ENCODE data around the gene KCTD8. TPM values are rescaled to one million over a fixed set of nuclear protein-coding genes. Genes with fewer than 3 reads are reported as not detected.

KCTD8 gene
- total RNA-seq, 3 donors from 2014 or later (not counting 1 experiment from before 2014, with no cell fraction given): not detected

- no peaks in the 10 kb centered on the region for H3K4me1 ChIP-seq (ENCODE audit: control insufficient read depth, insufficient read depth, low read length)
- no peak for ATAC-seq
- peaks cover 13 to 18% of the 10 kb centered on the region in 2 donors for H3K9me3 Mint-ChIP-seq
- peaks cover 14% of the 10 kb centered on the region for H3K36me3 Mint-ChIP-seq
- no peaks in the 10 kb centered on the region for H3K4me1 Mint-ChIP-seq
- DNase-seq: no peak
- H3K27ac Mint-ChIP-seq: no peak overlapping the region
- TF ChIP-seq CTCF (IDR thresholded peaks at IDR 0.05): no peak
- no peaks in the 10 kb centered on the region for H3K27me3 ChIP-seq (ENCODE audit: control insufficient read depth, insufficient read depth, low read length)
- no peak overlapping the region for H3K4me3 Mint-ChIP-seq
- no peaks in the 10 kb centered on the region for H3K27me3 Mint-ChIP-seq (ENCODE audit: low read depth in 2 of 2)
- no peak overlapping the region for H3K4me3 ChIP-seq (ENCODE audit: low read length)
- 41% methylated on average over 2 of the region's 2 CpGs for WGBS (ENCODE audit: insufficient coverage)
- H3K9me3 ChIP-seq (ENCODE audit: control insufficient read depth, insufficient read depth, low read length): no peaks in the 10 kb centered on the region
- intact Hi-C loops (cut with micrococcal nuclease): no loop called here
- no peak overlapping the region for H3K27ac ChIP-seq (ENCODE audit: low read length)
- no peaks in the 10 kb centered on the region for H3K36me3 ChIP-seq (ENCODE audit: control insufficient read depth, insufficient read depth, low read length)
Observed at GRCh38 chr4:44320833-44321232, 127.8 kb downstream of the KCTD8 start.

DNA sequence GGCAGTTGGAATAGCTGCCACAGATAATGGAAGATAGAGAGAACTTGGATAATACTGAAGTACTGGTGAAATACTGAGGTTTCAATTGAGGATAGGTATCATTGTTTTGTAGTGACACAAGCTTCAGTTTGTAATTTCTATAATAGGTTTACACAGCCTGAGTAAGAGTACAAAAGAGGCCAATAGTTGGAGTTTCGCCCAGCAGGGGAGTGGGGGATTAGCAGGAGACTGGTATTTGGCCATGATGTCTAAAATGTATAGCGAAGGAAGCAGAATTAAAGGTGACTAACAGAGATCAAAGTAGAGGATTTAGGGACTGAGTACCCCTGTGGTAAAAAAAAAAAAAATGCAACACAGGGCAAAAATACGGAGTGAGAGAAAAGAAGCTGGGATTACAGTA lies 129.5 kb downstream of the KCTD8 start:
- H3K27ac Mint-ChIP-seq: no peak overlapping the region
- Histone ChIP-seq H3K27ac (ENCODE audit: low read length) (no peak overlapping the region), H3K36me3 (ENCODE audit: control insufficient read depth, insufficient read depth, low read length) (no peaks in the 10 kb centered on the region), H3K9me3 (ENCODE audit: control insufficient read depth, insufficient read depth, low read length) (no peaks in the 10 kb centered on the region), H3K27me3 (ENCODE audit: control insufficient read depth, insufficient read depth, low read length) (no peaks in the 10 kb centered on the region), H3K4me1 (ENCODE audit: control insufficient read depth, insufficient read depth, low read length) (no peaks in the 10 kb centered on the region), H3K4me3 (ENCODE audit: low read length) (no peak overlapping the region)
- no peaks in the 10 kb centered on the region for H3K27me3 Mint-ChIP-seq (ENCODE audit: low read depth in 2 of 2)
- intact Hi-C loops (cut with micrococcal nuclease): no loop called here
- 79% methylated on average over 2 of the region's 3 CpGs for WGBS (ENCODE audit: insufficient coverage)
- peaks cover 14% of the 10 kb centered on the region for H3K36me3 Mint-ChIP-seq
- DNase-seq (no peak), ATAC-seq (no peak)
- H3K4me3 Mint-ChIP-seq: no peak overlapping the region
- H3K4me1 Mint-ChIP-seq: no peaks in the 10 kb centered on the region
- peaks cover 13 to 18% of the 10 kb centered on the region in 2 donors for H3K9me3 Mint-ChIP-seq
- TF ChIP-seq CTCF (IDR thresholded peaks at IDR 0.05): no peak

GRCh38 chr4:44313702-44314101 lies 134.9 kb downstream of the KCTD8 start:
- no peaks in the 10 kb centered on the region for H3K27me3 Mint-ChIP-seq (ENCODE audit: low read depth in 2 of 2)
- no peak for TF ChIP-seq CTCF (IDR thresholded peaks at IDR 0.05)
- Histone ChIP-seq H3K4me3 (ENCODE audit: low read length) (no peak overlapping the region), H3K36me3 (ENCODE audit: control insufficient read depth, insufficient read depth, low read length) (no peaks in the 10 kb centered on the region), H3K4me1 (ENCODE audit: control insufficient read depth, insufficient read depth, low read length) (no peaks in the 10 kb centered on the region), H3K9me3 (ENCODE audit: control insufficient read depth, insufficient read depth, low read length) (no peaks in the 10 kb centered on the region), H3K27me3 (ENCODE audit: control insufficient read depth, insufficient read depth, low read length) (no peaks in the 10 kb centered on the region), H3K27ac (ENCODE audit: low read length) (no peak overlapping the region)
- no peaks in the 10 kb centered on the region for H3K4me1 Mint-ChIP-seq
- peaks cover 17 to 18% of the 10 kb centered on the region in 2 donors for H3K9me3 Mint-ChIP-seq
- intact Hi-C loops (cut with micrococcal nuclease): no loop called here
- 83% methylated on average over 1 of the region's 1 CpG for WGBS (ENCODE audit: insufficient coverage)
- peaks cover 9% of the 10 kb centered on the region for H3K36me3 Mint-ChIP-seq
- DNase-seq: no peak
- H3K27ac Mint-ChIP-seq: no peak overlapping the region
- ATAC-seq: no peak
- no peak overlapping the region for H3K4me3 Mint-ChIP-seq

- WGBS (ENCODE audit: insufficient coverage): no CpG with 5 or more reads among the region's 1 CpG
- ATAC-seq (no peak), DNase-seq (no peak)
- no peak overlapping the region for H3K27ac ChIP-seq (ENCODE audit: low read length)
- intact Hi-C loops (cut with micrococcal nuclease): no loop called here
- TF ChIP-seq CTCF (IDR thresholded peaks at IDR 0.05): no peak
- no peaks in the 10 kb centered on the region for H3K27me3 ChIP-seq (ENCODE audit: control insufficient read depth, insufficient read depth, low read length)
- H3K27me3 Mint-ChIP-seq (ENCODE audit: low read depth in 2 of 2): no peaks in the 10 kb centered on the region
- no peaks in the 10 kb centered on the region for H3K4me1 ChIP-seq (ENCODE audit: control insufficient read depth, insufficient read depth, low read length)
- no peak overlapping the region for H3K27ac Mint-ChIP-seq
- no peaks in the 10 kb centered on the region for H3K4me1 Mint-ChIP-seq
- H3K36me3 ChIP-seq (ENCODE audit: control insufficient read depth, insufficient read depth, low read length): no peaks in the 10 kb centered on the region
- no peak overlapping the region for H3K4me3 Mint-ChIP-seq
- H3K4me3 ChIP-seq (ENCODE audit: low read length): no peak overlapping the region
- H3K36me3 Mint-ChIP-seq: no peaks in the 10 kb centered on the region
- H3K9me3 Mint-ChIP-seq: peaks cover 12 to 28% of the 10 kb centered on the region in 2 donors
- H3K9me3 ChIP-seq (ENCODE audit: control insufficient read depth, insufficient read depth, low read length): peaks cover 4% of the 10 kb centered on the region
Observed at GRCh38 chr4:44287505-44287904, 161.1 kb downstream of the KCTD8 start.
